GM23338 (cell line): ENCODE results near the gene RIT1. TPM values are rescaled to one million over a fixed set of nuclear protein-coding genes. Genes with fewer than 3 reads are reported as not detected.

Experiments used
- ATAC-seq: fragments of 200-7000 bp; cut with Tn5 transposase; 3 replicates; pipeline ENCODE4 v1.9.1; 2020
- DNase-seq: peaks from one replicate; pipeline ENCODE4 v3.0.0-alpha.2; 2015; ENCODE audit warnings: low spot score
- H2AFZ ChIP-seq: fragments of 200-600 bp; sonication (generic); 2 replicates; pipeline ENCODE4 v1.8.0; 2016; ENCODE audit warnings: antibody characterized with exemption, mild to moderate bottlenecking, moderate library complexity
- H3F3A ChIP-seq: fragments of 200-600 bp; sonication (generic); replicated peaks from 2 replicates; pipeline ENCODE4 v1.8.0; 2017; ENCODE audit warnings: antibody characterized with exemption, mixed run types, low read depth
- H3K27ac ChIP-seq: fragments of 200-600 bp; sonication (generic); 2 replicates; pipeline ENCODE4 v1.6.1; 2016; ENCODE audit warnings: low read depth
- H3K27me3 ChIP-seq: fragments of 200-600 bp; sonication (generic); 2 replicates; pipeline ENCODE4 v1.8.0; 2016; ENCODE audit warnings: mild to moderate bottlenecking, mixed run types, moderate library complexity; ENCODE audit not compliant: insufficient read depth
- H3K36me3 ChIP-seq: fragments of 200-600 bp; sonication (generic); 2 replicates; pipeline ENCODE4 v1.8.0; 2016; ENCODE audit warnings: mild to moderate bottlenecking; ENCODE audit not compliant: insufficient read depth
- H3K4me1 ChIP-seq: fragments of 200-600 bp; sonication (generic); 2 replicates; pipeline ENCODE4 v1.8.0; 2016; ENCODE audit warnings: mild to moderate bottlenecking, moderate library complexity; ENCODE audit not compliant: insufficient read depth
- H3K4me2 ChIP-seq: fragments of 200-600 bp; sonication (generic); 2 replicates; pipeline ENCODE4 v1.7.1; 2017; ENCODE audit warnings: mixed run types
- H3K4me3 ChIP-seq: fragments of 200-600 bp; sonication (generic); 2 replicates; pipeline ENCODE4 v1.6.1; 2016; ENCODE audit warnings: mixed run types
- H3K79me2 ChIP-seq: fragments of 200-600 bp; sonication (generic); replicated peaks from 2 replicates; pipeline ENCODE4 v1.8.0; 2017; ENCODE audit warnings: mild to moderate bottlenecking; ENCODE audit not compliant: insufficient read depth
- H3K9me2 ChIP-seq: fragments of 200-600 bp; sonication (generic); 2 replicates; pipeline ENCODE4 v1.8.0; 2017; ENCODE audit not compliant: insufficient read depth
- H4K20me1 ChIP-seq: fragments of 200-600 bp; sonication (generic); replicated peaks from 2 replicates; pipeline ENCODE4 v1.8.0; 2017; ENCODE audit warnings: mild to moderate bottlenecking; ENCODE audit not compliant: insufficient read depth
- H3K27ac Mint-ChIP-seq: 2 replicates; pipeline ENCODE4 v1.8.0; 2020; ENCODE audit warnings: inconsistent platforms, mild to moderate bottlenecking, moderate library complexity, mixed read lengths
- H3K27me3 Mint-ChIP-seq: 3 replicates; pipeline ENCODE4 v1.8.0; 2022; ENCODE audit warnings: low read depth, mild to moderate bottlenecking, moderate library complexity, mixed read lengths, inconsistent platforms; ENCODE audit not compliant: insufficient read depth, poor library complexity
- H3K36me3 Mint-ChIP-seq: 3 replicates; pipeline ENCODE4 v1.8.0; 2021; ENCODE audit warnings: low read depth, mild to moderate bottlenecking, inconsistent platforms, moderate library complexity, mixed read lengths
- H3K4me1 Mint-ChIP-seq: 3 replicates; pipeline ENCODE4 v1.8.0; 2020; ENCODE audit warnings: mild to moderate bottlenecking, inconsistent platforms, mixed read lengths
- H3K4me3 Mint-ChIP-seq: 3 replicates; pipeline ENCODE4 v1.8.0; 2021; ENCODE audit warnings: moderate library complexity, mild to moderate bottlenecking, inconsistent platforms, mixed read lengths
- H3K9me3 Mint-ChIP-seq: 3 replicates; pipeline ENCODE4 v1.8.0; 2020; ENCODE audit warnings: moderate library complexity, mild to moderate bottlenecking, inconsistent platforms, mixed read lengths
- CREB1 ChIP-seq: fragments of 250-450 bp; sonication (Bioruptor Pico); IDR thresholded peaks from 2 replicates; pipeline ENCODE4 v1.5.0; 2020; ENCODE audit warnings: low read depth, mild to moderate bottlenecking, moderate library complexity
- EZH2 ChIP-seq: fragments of 200-600 bp; sonication (generic); IDR thresholded peaks from one replicate; pipeline ENCODE4 v1.8.0; 2017; ENCODE audit warnings: antibody characterized with exemption, mild to moderate bottlenecking, low read depth; ENCODE audit not compliant: unreplicated experiment
- NANOG ChIP-seq: IDR thresholded peaks from 2 replicates; pipeline ENCODE4 v1.6.1; 2016; ENCODE audit warnings: antibody characterized with exemption, borderline replicate concordance
- ZNF114 ChIP-seq: fragments of 250-450 bp; sonication (Bioruptor Pico); IDR thresholded peaks from 2 replicates; pipeline ENCODE4 v1.5.0; 2020; ENCODE audit warnings: mild to moderate bottlenecking, moderate library complexity
- ZNF331 ChIP-seq: fragments of 250-450 bp; sonication (Bioruptor Pico); IDR thresholded peaks from 2 replicates; pipeline ENCODE4 v1.5.0; 2020; ENCODE audit warnings: low read depth, mild to moderate bottlenecking, moderate library complexity
- ZNF462 ChIP-seq: fragments of 250-450 bp; sonication (Bioruptor Pico); IDR thresholded peaks from 2 replicates; pipeline ENCODE4 v1.5.0; 2020; ENCODE audit warnings: mild to moderate bottlenecking, moderate library complexity
- polyA plus RNA-seq: library from polyadenylated mRNA; unstranded; fragments of >200 nt; fragmentation: Nextera tagmentation; extraction: Ambion mirVana; gene quantifications from 2 replicates; pipeline ENCODE4 v1.2.1, GENCODE V29; 2016
- total RNA-seq: library from RNA; depleted of rRNA; stranded (reverse); fragments of >200 nt; shearing (Covaris generic); gene quantifications from 2 replicates; pipeline ENCODE4 v1.2.3, GENCODE V29; 2014
- TF ChIP-seq, protein P1 (sequence below): IDR thresholded peaks from 2 replicates; pipeline ENCODE4 v1.6.1; 2016; ENCODE audit warnings: antibody characterized with exemption

The RIT1 gene
- total and polyA plus RNA-seq, 2 experiments from 2014 or later, result 21.5 to 24.4 TPM

DNA sequence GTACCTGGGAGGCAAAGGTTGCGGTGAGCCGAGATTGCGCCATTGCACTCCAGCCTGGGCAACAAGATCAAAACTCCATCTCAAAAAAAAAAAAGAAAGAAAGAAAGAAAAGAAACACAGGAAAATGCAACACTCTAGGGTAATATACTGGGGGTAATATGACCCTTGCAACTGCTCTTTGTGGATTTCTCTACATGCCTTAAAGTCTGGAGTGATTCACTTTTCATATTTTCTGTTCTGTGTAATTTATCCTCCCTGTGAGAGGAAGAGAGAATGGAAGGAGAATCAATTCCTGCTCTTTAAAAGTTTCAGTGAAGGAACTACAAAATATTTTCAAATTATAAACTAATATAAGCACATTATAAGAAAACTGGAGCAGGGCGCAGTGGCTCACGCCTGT, 22.7 kb downstream of the RIT1 start (continued):
- TF ChIP-seq ZNF462 (CRISPR knock-in tag) (no peak), EZH2 (no peak), CREB1 (no peak), NANOG (no peak)
- TF ChIP-seq, protein P1, sequence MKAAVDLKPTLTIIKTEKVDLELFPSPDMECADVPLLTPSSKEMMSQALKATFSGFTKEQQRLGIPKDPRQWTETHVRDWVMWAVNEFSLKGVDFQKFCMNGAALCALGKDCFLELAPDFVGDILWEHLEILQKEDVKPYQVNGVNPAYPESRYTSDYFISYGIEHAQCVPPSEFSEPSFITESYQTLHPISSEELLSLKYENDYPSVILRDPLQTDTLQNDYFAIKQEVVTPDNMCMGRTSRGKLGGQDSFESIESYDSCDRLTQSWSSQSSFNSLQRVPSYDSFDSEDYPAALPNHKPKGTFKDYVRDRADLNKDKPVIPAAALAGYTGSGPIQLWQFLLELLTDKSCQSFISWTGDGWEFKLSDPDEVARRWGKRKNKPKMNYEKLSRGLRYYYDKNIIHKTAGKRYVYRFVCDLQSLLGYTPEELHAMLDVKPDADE, result no peak

GRCh38 chr1:155884982-155885381, 26.2 kb downstream of the RIT1 start:
- H3K4me3 Mint-ChIP-seq, result no peak overlapping the region
- Histone ChIP-seq H3F3A (no peaks in the 10 kb centered on the region), H3K4me1 (0 out of 2 replicates have a peak, but pooled peaks cover 3% of the 10 kb centered on the region), H2AFZ (no peak overlapping the region), H3K4me3 (no peak overlapping the region), H3K27me3 (no peaks in the 10 kb centered on the region), H3K9me2 (no peaks in the 10 kb centered on the region), H3K4me2 (no peak overlapping the region), H3K79me2 (no peaks in the 10 kb centered on the region), H4K20me1 (no peaks in the 10 kb centered on the region; the same call in 1 of the 2 replicates), H3K27ac (no peak overlapping the region), H3K36me3 (no peaks in the 10 kb centered on the region; the same call in 1 of the 2 replicates)
- ATAC-seq, result no peak
- H3K9me3 Mint-ChIP-seq, result no peaks in the 10 kb centered on the region
- H3K27ac Mint-ChIP-seq, result no peak overlapping the region
- no peak for TF ChIP-seq EZH2
- TF ChIP-seq ZNF114 (CRISPR knock-in tag), result no peak
- TF ChIP-seq ZNF331 (CRISPR knock-in tag), result no peak
- no peak for TF ChIP-seq CREB1
- TF ChIP-seq NANOG, result no peak
- TF ChIP-seq ZNF462 (CRISPR knock-in tag), result no peak
- H3K4me1 Mint-ChIP-seq, result peaks cover 8% of the 10 kb centered on the region
- H3K36me3 Mint-ChIP-seq, result no peaks in the 10 kb centered on the region
- no peak for DNase-seq
- H3K27me3 Mint-ChIP-seq, result peaks cover 2% of the 10 kb centered on the region
